Activated CD4-positive, alpha-beta T cell treated with anti-CD3 and anti-CD28 coated beads, Interleukin-2, amount 50 U/mL, for 1 hour (primary cell): ENCODE results near the gene PABPN1L.
"Not testable (repeated sequence)": the region's sequence is repeated elsewhere in the genome, so short reads cannot be mapped to it uniquely, and the experiment has no call there.

Experiments used
- DNase-seq: peaks from one replicate; pipeline ENCODE4 v3.0.0-alpha.2; 2020

Gene PABPN1L

DNA sequence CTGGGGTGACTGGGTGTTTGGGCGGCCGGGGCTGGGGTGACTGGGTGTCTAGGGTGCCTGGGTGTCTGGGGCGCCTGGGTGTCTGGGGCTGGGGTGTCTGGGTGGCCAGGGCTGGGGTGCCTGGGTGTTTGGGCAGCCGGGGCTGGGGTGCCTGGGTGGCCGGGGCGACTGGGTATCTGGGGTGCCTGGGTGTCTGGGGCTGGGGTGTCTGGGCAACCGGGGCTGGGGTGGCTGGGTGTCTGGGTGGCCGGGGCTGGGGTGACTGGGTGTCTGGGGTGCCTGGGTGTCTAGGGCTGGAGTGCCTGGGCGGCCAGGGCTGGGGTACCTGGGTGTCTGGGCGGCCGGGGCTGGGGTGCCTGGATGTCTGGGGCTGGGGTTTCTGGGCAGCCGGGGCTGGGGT lies 41.3 kb downstream of the PABPN1L start:
- no peak for DNase-seq

DNA sequence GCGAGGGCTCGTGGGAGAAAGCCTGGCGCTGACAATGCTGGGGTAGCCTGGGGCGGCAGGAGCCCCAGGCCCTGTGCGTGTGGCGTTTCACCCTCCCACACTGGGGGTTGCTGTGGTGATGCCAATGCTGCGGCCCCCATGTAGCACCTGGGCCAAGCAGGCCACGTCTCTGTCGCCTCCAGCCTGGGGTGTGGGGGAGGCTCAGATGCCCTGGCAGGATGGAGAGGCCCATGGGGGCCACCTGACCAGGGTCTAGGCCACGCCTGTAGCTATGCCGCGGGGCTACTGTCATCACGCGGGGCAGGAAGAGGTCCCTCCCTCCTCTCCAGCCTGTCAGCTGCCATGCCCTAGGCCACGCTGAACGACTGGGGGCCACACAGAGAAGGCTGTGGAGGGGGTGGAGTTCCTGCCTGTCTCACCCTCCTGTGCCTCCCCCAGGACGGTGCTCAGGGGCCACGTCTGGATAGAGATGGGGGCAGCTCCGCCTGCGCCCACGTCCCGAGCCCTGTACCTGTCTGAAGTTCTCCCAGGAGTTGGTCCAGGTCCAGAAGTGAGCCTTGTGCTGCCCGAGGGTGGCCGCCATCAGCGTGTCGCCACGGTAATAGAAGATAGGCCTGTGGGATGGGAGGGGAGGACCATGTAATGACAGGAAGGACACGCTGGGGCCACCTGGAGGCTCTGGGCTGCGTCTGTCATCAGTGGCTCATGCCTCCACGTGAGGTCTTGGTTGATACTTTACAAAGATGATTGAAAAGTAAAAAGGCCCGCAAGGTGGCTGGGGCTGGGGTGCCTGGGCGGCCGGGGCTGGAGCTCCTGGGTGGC lies 42.0 kb downstream of the PABPN1L start:
- DNase-seq, result no peak

DNA sequence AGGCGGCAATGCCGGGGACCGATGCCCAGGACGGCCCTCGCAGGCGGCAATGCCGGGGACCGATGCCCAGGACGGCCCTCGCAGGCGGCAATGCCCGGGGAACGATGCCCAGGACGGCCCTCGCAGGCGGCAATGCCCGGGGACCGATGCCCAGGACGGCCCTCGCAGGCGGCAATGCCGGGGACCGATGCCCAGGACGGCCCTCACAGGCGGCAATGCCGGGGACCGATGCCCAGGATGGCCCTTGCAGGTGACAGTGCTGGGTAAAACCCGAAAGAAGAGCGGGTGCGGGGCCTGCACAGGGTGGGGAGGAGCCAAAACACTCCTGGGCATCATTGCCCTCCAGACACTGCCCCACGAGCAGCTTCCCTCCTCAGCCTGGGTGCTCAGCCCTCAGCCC lies 42.8 kb downstream of the PABPN1L start:
- DNase-seq, result not testable (repeated sequence)

DNA sequence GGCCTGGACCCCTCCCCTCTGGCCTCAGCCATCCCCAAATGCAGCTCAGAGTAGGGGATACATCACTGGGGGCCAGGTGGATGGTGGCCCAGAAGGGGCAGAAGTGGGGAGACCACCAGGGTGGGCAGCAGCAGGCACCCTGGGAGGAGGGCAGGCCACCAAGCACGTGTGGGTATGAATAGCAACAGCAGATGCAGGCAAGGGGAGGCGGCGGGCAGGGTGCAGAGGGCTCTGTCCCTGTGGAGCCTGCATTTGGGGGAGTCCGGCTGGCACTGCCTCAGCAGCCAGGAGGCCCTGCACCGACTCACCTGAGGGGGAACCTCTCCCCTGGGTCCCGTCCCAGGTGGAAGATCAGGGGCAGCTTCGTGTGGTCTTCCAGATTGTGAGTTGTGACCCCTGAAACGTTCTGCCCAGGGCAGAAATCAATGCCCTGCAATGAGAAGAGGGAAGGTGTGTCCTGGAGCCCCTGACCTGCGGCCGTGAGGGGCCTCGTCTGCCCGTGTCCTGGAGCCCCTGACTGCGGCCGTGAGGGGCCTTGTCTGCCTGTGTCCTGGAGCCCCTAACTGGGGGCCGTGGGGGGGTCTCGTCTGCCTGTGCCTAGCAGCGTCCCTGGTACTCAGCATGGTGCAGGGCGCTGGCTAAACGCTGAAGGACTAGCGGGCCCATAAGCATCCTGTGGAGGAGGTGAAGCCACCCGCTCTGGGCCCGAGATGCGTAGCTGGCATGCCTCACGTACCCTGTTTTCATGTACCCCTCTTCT lies 44.0 kb downstream of the PABPN1L start:
- no peak for DNase-seq

DNA sequence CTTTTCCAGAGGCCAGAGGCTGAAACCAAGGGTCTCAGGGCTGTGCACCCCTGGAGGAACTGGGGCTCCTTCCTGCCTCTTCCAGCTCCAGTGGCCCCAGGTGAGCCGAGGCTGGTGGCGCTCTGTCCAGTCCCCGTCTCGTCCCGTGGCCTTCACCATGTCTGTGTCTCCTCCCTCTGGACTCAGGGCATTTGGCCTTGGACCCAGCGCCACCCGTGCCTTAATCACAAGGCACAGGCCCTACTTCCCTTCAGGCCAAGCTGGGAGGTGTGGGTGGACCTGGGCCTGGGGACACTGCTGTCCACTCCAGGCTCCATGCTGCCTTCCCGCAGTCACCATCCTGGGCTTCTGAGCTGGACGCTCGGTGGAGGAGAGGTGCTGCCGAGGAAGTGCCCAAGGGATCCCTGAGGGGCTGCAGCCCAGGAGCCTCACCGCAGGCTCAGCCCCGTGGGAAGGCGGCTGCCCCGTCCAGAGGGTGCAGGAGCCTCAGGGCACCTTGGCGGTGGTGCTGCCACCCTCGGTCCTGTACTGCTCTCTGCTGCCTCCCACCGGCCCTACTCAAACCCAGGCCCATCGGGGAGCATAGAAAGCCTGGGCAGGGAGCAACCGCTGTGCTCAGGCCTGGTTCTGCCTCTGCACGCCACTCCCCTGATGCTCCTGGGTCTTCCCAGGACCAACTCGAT lies 45.2 kb downstream of the PABPN1L start:
- DNase-seq, result no peak

DNA sequence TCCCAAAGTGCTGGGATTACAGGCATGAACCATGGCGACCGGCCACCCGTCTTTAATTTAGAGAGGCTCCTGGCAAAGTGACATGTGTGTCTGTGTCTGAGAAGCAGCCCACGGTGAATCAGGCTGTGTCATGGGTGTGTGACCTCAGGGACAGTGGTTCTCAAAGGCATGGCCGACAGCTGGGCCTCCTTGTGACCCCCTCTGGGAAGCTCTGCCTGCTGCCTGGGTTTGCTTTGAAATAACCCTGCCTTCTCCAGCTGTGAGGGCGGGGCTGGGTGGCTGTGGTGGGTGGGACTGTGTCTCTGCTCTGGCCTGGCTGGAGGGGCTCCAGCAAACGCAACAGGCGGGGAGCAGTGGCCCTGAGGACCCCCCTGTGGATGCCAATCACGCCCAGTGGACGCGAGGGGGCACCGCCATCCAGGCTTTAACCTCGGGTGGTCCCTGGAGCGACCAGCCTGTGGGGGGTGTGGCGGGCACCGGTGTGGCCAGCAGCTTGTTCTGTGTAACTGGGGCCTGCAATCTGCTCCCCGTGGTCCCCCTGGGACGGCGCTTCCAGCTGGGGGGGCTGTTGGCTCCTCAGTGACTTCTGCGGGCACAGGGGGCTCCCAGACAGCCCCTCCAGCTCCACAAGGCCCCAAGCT lies 46.0 kb downstream of the PABPN1L start:
- DNase-seq, result no peak

DNA sequence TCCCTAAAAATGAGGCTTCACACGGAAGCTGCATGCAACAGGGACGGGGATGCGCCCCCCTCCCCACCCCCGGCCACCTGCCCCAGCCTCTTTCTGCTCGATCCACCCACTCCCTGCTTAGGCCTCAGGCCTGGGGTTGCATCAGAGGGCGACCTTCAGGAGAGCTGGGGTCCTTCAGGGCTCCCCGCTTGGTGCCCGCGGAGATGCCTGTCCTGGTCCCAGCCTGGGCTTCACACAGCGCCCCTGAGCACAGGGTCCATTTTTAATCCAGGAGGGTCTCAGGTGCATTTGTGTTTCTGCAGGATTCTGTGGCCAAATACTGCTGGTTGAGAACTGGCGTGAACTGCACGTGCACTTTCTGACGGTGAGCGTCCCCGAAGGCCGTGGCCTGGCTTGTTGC lies 47.3 kb downstream of the PABPN1L start:
- no peak for DNase-seq

DNA sequence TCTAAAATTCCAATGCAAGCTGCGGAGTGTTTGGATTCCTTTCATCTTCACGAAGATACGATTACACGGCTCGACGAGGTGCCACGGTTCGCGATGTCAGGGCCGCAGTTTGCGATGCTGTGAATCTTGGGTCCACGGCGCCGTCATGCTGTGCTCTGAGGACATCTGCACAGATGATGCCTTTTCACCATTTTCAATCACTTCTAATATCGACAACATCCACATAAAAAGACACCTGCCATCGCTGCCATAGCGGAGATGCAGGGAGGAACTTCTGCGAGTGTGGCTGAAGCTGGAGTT lies 47.9 kb downstream of the PABPN1L start:
- no peak for DNase-seq

DNA sequence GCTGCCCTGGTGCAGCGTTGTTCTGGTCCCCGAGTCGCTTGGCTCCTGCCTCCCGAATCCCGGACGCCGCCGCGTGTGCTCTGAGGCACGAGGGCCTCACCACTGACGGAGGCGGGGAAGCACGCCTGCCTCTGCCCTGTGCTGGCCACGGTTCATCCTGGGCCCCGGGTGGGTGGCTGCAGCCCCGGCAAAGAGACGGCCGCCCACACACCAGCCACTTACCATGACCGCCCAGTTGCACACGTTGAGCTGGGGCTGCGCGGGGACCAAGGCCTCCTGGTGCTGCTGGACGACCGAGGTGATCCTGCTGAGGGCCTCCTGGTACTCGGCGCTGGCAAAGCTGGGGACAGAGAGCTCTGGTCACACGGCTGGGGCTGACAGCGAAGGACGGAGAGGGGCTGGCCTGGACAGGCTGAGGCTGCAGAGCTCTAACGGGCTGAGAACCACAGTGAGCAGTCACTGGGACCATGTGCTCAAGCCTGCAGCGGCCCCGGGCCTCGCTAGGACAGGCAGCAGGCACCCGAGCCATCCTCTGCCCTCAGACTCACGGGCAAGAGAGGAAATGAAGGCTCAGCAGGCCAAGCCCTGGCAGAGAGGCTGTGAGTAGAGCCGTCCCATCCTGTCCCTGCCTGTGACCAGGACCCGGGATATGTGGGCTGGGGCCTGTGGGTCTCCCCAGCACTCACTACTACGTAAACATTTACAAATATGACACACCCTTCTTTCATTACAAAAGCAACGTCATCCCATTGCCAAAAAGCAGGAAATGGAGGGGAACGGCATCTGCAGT lies 48.5 kb downstream of the PABPN1L start:
- DNase-seq, result no peak

DNA sequence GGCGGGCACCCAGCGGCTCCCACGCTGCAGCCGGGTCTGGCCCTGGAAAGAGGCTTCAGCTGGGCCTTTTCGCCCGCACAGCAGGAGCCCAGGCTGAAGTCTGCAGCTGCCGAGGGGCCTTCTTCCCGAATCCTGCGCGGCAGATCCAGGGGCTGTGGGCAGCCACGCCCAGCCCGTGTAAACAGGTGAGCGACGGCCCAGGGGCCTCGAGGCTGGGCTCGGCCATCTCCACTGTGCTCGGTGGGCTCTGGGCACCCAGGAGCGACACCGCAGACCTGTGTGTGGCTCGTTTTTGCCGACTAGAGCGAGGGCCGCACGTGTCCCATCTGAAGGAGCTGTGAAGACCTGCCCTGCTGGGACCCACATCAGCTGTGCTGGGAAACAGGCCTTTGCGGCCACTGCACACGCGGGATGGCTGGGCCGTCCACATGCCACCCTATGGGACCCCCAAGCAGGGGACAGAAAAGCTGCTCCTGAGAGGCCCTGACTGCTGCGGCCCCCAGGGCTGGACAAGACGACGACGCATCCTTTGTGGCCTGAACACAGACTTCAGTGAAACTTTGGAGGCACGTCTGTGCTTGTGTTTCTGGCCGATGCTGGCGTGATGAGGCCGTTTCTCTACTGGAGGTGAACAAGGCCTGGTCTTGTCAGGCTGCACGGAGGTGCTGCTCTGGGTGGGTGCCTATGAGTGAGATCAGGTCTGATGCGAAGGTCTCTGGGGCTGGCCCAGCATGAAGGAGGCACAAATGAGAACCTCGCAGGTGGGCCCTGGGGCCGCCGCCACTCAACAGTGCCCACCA lies 49.5 kb downstream of the PABPN1L start:
- DNase-seq, result no peak

DNA sequence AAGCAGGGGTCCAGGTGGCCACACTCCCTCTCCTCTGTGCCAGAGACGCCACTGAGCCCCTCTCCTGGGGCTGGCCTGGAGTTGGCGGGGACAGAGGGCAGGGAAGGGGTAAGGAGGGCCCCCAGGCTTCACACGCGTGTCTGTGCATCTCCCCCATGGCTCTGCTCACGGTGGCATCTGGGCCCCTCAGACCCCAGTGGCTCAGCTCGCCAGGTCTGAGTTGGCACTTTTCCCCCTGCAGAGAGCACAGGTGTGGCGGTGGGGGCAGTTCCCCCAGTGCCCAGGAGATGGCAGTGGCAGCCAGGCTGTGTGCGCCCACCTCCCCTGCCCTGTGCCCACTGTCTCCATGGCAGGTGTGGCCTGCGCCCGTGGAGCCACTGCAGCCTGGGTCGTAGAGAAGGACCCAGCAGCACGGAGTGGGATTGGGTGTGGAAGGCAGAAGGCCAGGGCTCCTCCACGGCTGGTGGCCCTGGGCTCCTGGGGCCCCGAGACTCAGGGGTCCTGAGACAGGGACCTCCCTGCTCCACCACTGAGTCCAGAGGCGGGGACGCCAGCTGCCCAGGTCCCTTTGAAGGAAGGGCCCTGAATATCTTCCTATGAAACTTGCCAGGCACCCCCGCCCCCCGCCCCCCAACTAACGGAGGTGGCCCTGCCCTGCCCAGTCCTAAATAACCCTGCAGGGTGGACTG lies 50.4 kb downstream of the PABPN1L start:
- peak; percentile 57 for DNase-seq

DNA sequence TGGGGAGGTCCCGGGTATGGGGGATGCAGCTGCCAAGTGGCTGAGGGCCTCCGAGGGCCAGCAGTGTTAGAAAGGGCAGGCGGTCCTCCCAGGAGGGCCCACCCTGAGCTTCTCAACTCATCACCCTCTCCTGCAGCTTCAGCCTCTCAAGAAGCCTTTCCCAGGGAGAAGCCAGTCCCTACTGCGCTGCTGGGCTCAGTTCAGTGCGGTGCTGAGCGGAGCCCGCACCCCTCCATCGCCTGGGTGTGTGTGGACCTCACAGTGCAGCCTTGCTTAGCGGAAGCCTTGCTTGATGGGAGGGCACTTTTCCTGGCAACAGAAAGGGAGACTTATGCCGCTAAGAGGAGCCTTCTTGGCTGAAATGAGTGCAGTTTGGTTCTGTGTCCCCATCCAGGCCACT lies 51.2 kb downstream of the PABPN1L start:
- no peak for DNase-seq

DNA sequence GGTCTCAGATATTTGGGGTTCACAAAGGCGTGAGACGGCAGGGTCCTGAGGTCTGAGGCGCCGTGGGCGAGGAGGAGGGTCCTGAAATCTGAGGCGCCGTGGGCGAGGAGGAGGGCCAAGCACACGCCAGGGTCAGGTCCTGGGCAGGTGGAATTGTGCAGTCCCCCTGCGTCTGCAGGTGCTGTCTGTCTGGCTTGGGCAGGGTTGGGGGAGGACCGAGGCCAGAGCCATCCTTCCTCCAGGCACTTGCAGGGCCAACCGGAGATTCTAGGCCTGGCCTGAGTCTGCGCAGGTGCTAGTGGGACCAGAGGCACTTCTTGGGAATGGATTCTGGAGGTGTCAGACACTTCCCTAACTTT lies 52.3 kb downstream of the PABPN1L start:
- no peak for DNase-seq
